ENCODE measurements around the gene ERP27. TPM values are rescaled to one million over a fixed set of nuclear protein-coding genes. Genes with fewer than 3 reads are reported as not detected.

ERP27 gene
- polyA plus RNA-seq, 1 donor, result 0.32 TPM

- DNase-seq, result no peak
Observed at GRCh38 chr12:14901228-14901562, 37.1 kb downstream of the ERP27 start.

- no peak for DNase-seq
Observed at GRCh38 chr12:14900521-14901227, 37.7 kb downstream of the ERP27 start.

GRCh38 chr12:14896521-14897169 lies 41.7 kb downstream of the ERP27 start:
- DNase-seq, result peak; percentile 80

GRCh38 chr12:14893506-14894250 lies 44.7 kb downstream of the ERP27 start:
- DNase-seq, result no peak

GRCh38 chr12:14892726-14893505 lies 45.4 kb downstream of the ERP27 start:
- peak; percentile 77 for DNase-seq

GRCh38 chr12:14890701-14891100 lies 47.6 kb downstream of the ERP27 start:
- no peak for DNase-seq

- no peak for DNase-seq
Observed at GRCh38 chr12:14886271-14886670, 52.1 kb downstream of the ERP27 start.

- DNase-seq, result peak; percentile 89
Observed at GRCh38 chr12:14885718-14886221, 52.6 kb downstream of the ERP27 start, which contains the start of gene MGP. Gene MGP (minus strand): TSS chr12:14885854. CDS start chr12:14885791, 63 bp downstream.

- peak; percentile 86 for DNase-seq
Observed at GRCh38 chr12:14884458-14884878, 53.9 kb downstream of the ERP27 start.

GRCh38 chr12:14883686-14884085 lies 54.7 kb downstream of the ERP27 start:
- peak; percentile 91 for DNase-seq

- no peak for DNase-seq
Observed at GRCh38 chr12:14880890-14881453, 57.4 kb downstream of the ERP27 start.

GRCh38 chr12:14879222-14879933 lies 59.0 kb downstream of the ERP27 start:
- no peak for DNase-seq

GRCh38 chr12:14878488-14878887 lies 59.8 kb downstream of the ERP27 start:
- no peak for DNase-seq

- no peak for DNase-seq
Observed at GRCh38 chr12:14876833-14877232, 61.5 kb downstream of the ERP27 start.

GRCh38 chr12:14874882-14875281 lies 63.5 kb downstream of the ERP27 start:
- no peak for DNase-seq

- DNase-seq, result no peak
Observed at GRCh38 chr12:14873440-14874185, 64.7 kb downstream of the ERP27 start.

GRCh38 chr12:14871886-14872285 lies 66.5 kb downstream of the ERP27 start:
- no peak for DNase-seq

- no peak for DNase-seq
Observed at GRCh38 chr12:14871247-14871646, 67.1 kb downstream of the ERP27 start.

GRCh38 chr12:14868916-14869506 lies 69.3 kb downstream of the ERP27 start:
- no peak for DNase-seq
